Measurements from ENCODE around the gene ST6GALNAC6.

DNA sequence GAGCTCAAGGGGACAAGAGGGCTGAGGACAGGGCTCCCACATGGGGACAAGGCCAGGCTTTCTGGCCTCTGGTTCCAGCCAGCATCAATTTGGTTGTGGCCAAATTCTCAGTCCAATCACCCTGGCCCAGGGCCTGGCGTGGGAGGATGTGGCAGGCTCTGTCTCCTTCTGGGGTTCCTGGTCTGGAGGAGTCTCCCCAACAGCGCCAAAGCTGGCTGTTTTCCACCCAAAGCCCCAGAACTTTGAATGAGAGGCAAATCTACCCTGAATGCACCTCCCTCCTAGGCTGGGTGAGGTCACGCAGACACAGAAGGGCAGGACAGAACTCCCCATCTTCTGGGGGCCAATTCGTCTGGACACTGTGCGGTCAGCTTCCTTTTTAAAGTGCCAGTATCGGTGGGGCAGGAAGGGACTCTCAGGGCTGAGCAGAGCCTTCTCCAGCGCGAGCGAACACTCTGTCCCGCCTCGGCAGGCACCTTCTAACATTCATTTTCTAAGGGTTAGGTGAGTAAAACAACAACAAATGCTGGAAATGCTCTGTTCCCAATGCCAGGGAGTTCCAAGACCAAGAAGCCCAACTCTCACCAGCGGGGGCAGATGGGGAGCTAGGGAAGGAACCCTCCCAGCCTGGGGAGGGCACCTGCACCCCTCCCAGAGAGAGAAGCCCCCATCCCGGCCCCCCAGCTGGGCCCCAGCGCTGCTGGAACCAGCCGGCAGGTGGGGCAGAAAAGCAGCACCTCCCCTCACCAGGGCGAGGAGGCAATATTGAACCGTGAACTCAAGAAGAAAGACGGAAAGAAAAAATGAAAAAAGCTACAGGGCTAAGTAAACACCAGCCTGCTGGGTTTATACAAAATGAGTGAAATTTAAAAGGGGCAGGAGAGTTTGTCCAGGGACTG is 41.9 kb upstream of the ST6GALNAC6 start:
- TF ChIP-seq, protein P1, sequence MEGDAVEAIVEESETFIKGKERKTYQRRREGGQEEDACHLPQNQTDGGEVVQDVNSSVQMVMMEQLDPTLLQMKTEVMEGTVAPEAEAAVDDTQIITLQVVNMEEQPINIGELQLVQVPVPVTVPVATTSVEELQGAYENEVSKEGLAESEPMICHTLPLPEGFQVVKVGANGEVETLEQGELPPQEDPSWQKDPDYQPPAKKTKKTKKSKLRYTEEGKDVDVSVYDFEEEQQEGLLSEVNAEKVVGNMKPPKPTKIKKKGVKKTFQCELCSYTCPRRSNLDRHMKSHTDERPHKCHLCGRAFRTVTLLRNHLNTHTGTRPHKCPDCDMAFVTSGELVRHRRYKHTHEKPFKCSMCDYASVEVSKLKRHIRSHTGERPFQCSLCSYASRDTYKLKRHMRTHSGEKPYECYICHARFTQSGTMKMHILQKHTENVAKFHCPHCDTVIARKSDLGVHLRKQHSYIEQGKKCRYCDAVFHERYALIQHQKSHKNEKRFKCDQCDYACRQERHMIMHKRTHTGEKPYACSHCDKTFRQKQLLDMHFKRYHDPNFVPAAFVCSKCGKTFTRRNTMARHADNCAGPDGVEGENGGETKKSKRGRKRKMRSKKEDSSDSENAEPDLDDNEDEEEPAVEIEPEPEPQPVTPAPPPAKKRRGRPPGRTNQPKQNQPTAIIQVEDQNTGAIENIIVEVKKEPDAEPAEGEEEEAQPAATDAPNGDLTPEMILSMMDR (IDR thresholded peaks at IDR 0.05), result no peak
- TF ChIP-seq EP300 (IDR thresholded peaks at IDR 0.05) (no peak), RNF2 (IDR thresholded peaks at IDR 0.05; ENCODE audit: borderline replicate concordance, low read depth) (no peak), CEBPB (IDR thresholded peaks at IDR 0.05) (no peak), SMC3 (IDR thresholded peaks at IDR 0.05) (no peak), HOXA7 (CRISPR knock-in tag; IDR thresholded peaks at IDR 0.05) (no peak), KDM5A (IDR thresholded peaks at IDR 0.05) (no peak), PHF8 (IDR thresholded peaks at IDR 0.05; ENCODE audit: borderline replicate concordance, low read depth) (no peak), POLR2AphosphoS2 (conservative IDR thresholded peaks at IDR 0.05; ENCODE audit: low read length) (no peak)
- TF ChIP-seq, protein P2, sequence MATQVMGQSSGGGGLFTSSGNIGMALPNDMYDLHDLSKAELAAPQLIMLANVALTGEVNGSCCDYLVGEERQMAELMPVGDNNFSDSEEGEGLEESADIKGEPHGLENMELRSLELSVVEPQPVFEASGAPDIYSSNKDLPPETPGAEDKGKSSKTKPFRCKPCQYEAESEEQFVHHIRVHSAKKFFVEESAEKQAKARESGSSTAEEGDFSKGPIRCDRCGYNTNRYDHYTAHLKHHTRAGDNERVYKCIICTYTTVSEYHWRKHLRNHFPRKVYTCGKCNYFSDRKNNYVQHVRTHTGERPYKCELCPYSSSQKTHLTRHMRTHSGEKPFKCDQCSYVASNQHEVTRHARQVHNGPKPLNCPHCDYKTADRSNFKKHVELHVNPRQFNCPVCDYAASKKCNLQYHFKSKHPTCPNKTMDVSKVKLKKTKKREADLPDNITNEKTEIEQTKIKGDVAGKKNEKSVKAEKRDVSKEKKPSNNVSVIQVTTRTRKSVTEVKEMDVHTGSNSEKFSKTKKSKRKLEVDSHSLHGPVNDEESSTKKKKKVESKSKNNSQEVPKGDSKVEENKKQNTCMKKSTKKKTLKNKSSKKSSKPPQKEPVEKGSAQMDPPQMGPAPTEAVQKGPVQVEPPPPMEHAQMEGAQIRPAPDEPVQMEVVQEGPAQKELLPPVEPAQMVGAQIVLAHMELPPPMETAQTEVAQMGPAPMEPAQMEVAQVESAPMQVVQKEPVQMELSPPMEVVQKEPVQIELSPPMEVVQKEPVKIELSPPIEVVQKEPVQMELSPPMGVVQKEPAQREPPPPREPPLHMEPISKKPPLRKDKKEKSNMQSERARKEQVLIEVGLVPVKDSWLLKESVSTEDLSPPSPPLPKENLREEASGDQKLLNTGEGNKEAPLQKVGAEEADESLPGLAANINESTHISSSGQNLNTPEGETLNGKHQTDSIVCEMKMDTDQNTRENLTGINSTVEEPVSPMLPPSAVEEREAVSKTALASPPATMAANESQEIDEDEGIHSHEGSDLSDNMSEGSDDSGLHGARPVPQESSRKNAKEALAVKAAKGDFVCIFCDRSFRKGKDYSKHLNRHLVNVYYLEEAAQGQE (IDR thresholded peaks at IDR 0.05), result no peak
- TF ChIP-seq, protein P3, sequence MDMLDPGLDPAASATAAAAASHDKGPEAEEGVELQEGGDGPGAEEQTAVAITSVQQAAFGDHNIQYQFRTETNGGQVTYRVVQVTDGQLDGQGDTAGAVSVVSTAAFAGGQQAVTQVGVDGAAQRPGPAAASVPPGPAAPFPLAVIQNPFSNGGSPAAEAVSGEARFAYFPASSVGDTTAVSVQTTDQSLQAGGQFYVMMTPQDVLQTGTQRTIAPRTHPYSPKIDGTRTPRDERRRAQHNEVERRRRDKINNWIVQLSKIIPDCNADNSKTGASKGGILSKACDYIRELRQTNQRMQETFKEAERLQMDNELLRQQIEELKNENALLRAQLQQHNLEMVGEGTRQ (IDR thresholded peaks at IDR 0.05), result no peak
- TF ChIP-seq, protein P4, sequence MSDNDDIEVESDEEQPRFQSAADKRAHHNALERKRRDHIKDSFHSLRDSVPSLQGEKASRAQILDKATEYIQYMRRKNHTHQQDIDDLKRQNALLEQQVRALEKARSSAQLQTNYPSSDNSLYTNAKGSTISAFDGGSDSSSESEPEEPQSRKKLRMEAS (IDR thresholded peaks at IDR 0.05), result no peak
